ENCODE measurements around the gene ZMAT5. TPM values are rescaled to one million over a fixed set of nuclear protein-coding genes. Genes with fewer than 3 reads are reported as not detected.
A peak's percentile ranks its signal among the peaks of the same experiment; 100 is the strongest.
"Not testable (repeated sequence)": the region's sequence is repeated elsewhere in the genome, so short reads cannot be mapped to it uniquely, and the experiment has no call there.

Gene ZMAT5
- total and polyA plus RNA-seq, 4 donors: 13.2 to 33.8 (median 32.5) TPM

- 67% methylated on average over 4 of the region's 7 CpGs for whole genome bisulfite sequencing (ENCODE audit: insufficient coverage)
- Histone ChIP-seq H3K27ac (ENCODE audit: low read depth, low read length) (no peak overlapping the region), H3K4me3 (ENCODE audit: low read depth, low read length) (no peak overlapping the region), H3K9me3 (ENCODE audit: control insufficient read depth, insufficient read depth, low read length) (no peaks in the 10 kb centered on the region), H3K36me3 (ENCODE audit: control insufficient read depth, insufficient read depth, low read length) (peaks cover 12% of the 10 kb centered on the region), H3K4me1 (ENCODE audit: control insufficient read depth, insufficient read depth, low read length) (peaks cover 7% of the 10 kb centered on the region), H3K27me3 (ENCODE audit: control insufficient read depth, insufficient read depth, low read length) (no peaks in the 10 kb centered on the region)
- DNase-seq (ENCODE audit: low read depth in 4 of 6, low spot score in 6 of 6): no peak
Observed at GRCh38 chr22:29758068-29758622, 8.7 kb downstream of the ZMAT5 start.

DNA sequence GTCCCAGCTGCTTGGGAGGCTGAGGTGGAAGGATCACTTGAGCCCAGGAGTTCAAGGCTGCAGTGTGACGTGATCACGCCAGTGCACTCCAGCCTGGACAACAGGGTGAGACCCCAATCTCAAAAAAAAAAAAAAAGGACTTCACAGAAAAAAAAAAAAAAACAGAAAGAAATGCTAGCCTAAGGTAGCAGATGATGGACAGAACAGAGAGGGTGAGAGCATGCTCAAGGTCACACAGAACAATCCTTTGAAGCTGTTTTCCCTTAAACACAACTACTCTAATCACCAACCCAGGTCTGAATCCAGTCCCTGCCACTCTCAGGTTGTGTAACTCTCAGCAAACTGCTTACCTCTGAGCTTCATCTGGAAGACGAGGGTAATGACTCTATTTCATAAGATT, 9.7 kb downstream of the ZMAT5 start:
- 100% methylated on average over 1 of the region's 3 CpGs for WGBS (ENCODE audit: insufficient coverage)
- DNase-seq (ENCODE audit: low read depth in 4 of 6, low spot score in 6 of 6): no peak
- peaks cover 7% of the 10 kb centered on the region for H3K4me1 ChIP-seq (ENCODE audit: control insufficient read depth, insufficient read depth, low read length)
- no peaks in the 10 kb centered on the region for H3K9me3 ChIP-seq (ENCODE audit: control insufficient read depth, insufficient read depth, low read length)
- H3K4me3 ChIP-seq (ENCODE audit: low read depth, low read length): no peak overlapping the region
- no peak overlapping the region for H3K27ac ChIP-seq (ENCODE audit: low read depth, low read length)
- H3K27me3 ChIP-seq (ENCODE audit: control insufficient read depth, insufficient read depth, low read length): no peaks in the 10 kb centered on the region
- H3K36me3 ChIP-seq (ENCODE audit: control insufficient read depth, insufficient read depth, low read length): peaks cover 21% of the 10 kb centered on the region

GRCh38 chr22:29756341-29756740, 10.5 kb downstream of the ZMAT5 start:
- no peak overlapping the region for H3K27ac ChIP-seq (ENCODE audit: low read depth, low read length)
- no peak for DNase-seq (ENCODE audit: low read depth in 4 of 6, low spot score in 6 of 6)
- 89% methylated on average over 7 of the region's 7 CpGs for WGBS (ENCODE audit: insufficient coverage)

GRCh38 chr22:29755889-29756288, 10.9 kb downstream of the ZMAT5 start:
- H3K27me3 ChIP-seq (ENCODE audit: control insufficient read depth, insufficient read depth, low read length): no peaks in the 10 kb centered on the region
- no peak overlapping the region for H3K4me3 ChIP-seq (ENCODE audit: low read depth, low read length)
- H3K27ac ChIP-seq (ENCODE audit: low read depth, low read length): no peak overlapping the region
- no peaks in the 10 kb centered on the region for H3K9me3 ChIP-seq (ENCODE audit: control insufficient read depth, insufficient read depth, low read length)
- H3K36me3 ChIP-seq (ENCODE audit: control insufficient read depth, insufficient read depth, low read length): peaks cover 24% of the 10 kb centered on the region
- no peak for DNase-seq (ENCODE audit: low read depth in 4 of 6, low spot score in 6 of 6)
- H3K4me1 ChIP-seq (ENCODE audit: control insufficient read depth, insufficient read depth, low read length): peaks cover 7% of the 10 kb centered on the region
- 82% methylated on average over 8 of the region's 9 CpGs for WGBS (ENCODE audit: insufficient coverage)

More at GRCh38 chr22:29756341-29756740, 10.5 kb downstream of the ZMAT5 start:
- Histone ChIP-seq H3K9me3 (ENCODE audit: control insufficient read depth, insufficient read depth, low read length) (no peaks in the 10 kb centered on the region), H3K4me1 (ENCODE audit: control insufficient read depth, insufficient read depth, low read length) (peaks cover 7% of the 10 kb centered on the region), H3K27me3 (ENCODE audit: control insufficient read depth, insufficient read depth, low read length) (no peaks in the 10 kb centered on the region), H3K4me3 (ENCODE audit: low read depth, low read length) (no peak overlapping the region), H3K36me3 (ENCODE audit: control insufficient read depth, insufficient read depth, low read length) (peaks cover 24% of the 10 kb centered on the region)

- WGBS (ENCODE audit: insufficient coverage): 91% methylated on average over 9 of the region's 11 CpGs
- not testable (repeated sequence) for DNase-seq (ENCODE audit: low read depth in 4 of 6, low spot score in 6 of 6); H3K27ac ChIP-seq (ENCODE audit: low read depth, low read length)
Observed at GRCh38 chr22:29754658-29755395, 12.0 kb downstream of the ZMAT5 start.

DNA sequence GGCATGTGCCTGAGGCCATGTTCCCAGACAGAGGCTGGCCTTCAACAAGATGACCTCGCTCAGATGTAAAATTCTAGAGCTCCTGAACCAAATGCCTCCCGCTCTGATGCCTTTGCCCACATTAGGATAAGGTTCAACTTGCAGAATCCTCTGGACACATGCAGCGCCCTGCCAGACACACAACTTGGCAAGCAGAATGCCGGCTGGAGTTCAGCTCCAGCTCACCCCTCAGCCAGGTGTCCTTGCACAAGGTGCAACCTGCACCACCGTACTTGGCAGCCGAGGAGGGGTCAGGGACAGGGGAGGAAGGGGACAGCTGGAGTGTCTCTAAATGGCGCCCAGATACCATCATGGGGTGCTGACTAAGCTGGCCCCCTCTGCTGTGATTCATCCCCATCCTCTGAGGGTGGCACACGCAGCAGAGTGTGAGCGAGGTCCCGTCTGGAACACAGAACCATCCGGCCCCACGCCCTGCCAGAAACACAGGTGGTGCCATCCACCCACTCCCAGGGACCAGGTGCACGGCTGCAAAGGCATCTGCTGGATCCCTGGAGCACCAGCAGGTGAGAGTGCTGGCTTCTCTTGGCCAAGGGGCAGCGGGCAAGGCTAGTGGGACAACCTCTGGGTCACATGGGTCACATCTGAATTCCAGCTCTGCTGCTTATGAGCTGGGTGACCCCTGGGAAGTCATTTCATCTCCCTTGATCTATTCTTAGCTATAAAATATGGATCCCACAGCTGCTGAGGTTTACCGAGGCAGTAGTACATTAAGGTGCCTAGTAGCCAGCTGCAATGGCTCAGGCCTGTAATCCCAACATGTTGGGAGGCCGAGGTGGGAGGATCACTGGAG, 12.8 kb downstream of the ZMAT5 start:
- Histone ChIP-seq H3K4me1 (ENCODE audit: control insufficient read depth, insufficient read depth, low read length) (peaks cover 10% of the 10 kb centered on the region), H3K27me3 (ENCODE audit: control insufficient read depth, insufficient read depth, low read length) (no peaks in the 10 kb centered on the region), H3K4me3 (ENCODE audit: low read depth, low read length) (no peak overlapping the region), H3K36me3 (ENCODE audit: control insufficient read depth, insufficient read depth, low read length) (peaks cover 32% of the 10 kb centered on the region), H3K27ac (ENCODE audit: low read depth, low read length) (no peak overlapping the region), H3K9me3 (ENCODE audit: control insufficient read depth, insufficient read depth, low read length) (no peaks in the 10 kb centered on the region)
- 80% methylated on average over 16 of the region's 16 CpGs for WGBS (ENCODE audit: insufficient coverage)
- DNase-seq (ENCODE audit: low read depth in 4 of 6, low spot score in 6 of 6): no peak

More at GRCh38 chr22:29754658-29755395, 12.0 kb downstream of the ZMAT5 start:
- not testable (repeated sequence) for H3K27me3 ChIP-seq (ENCODE audit: control insufficient read depth, insufficient read depth, low read length); H3K9me3 ChIP-seq (ENCODE audit: control insufficient read depth, insufficient read depth, low read length); H3K4me3 ChIP-seq (ENCODE audit: low read depth, low read length)
- peaks cover 10% of the 10 kb centered on the region for H3K4me1 ChIP-seq (ENCODE audit: control insufficient read depth, insufficient read depth, low read length)
- peaks cover 29% of the 10 kb centered on the region for H3K36me3 ChIP-seq (ENCODE audit: control insufficient read depth, insufficient read depth, low read length)

DNA sequence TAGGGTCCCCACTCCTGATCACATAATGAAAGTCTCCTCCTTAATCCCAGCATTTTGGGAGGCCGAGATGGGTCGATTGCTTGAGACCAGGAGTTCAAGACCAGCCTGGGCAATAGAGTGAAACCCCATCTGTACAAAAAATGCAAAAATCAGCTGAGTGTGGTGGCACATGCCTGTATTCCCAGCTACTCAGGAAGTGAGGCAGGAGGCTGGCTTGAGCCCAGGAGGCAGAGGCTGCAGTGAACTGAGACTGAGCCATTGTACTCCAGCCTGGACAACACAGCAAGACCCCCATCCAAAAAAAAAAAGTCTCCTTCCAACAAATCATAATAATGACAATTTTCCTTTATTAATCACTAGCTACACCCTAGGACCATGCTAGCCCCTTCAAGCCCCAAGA, 15.1 kb downstream of the ZMAT5 start:
- H3K27ac ChIP-seq (ENCODE audit: low read depth, low read length): no peak overlapping the region
- H3K4me3 ChIP-seq (ENCODE audit: low read depth, low read length): no peak overlapping the region
- no peaks in the 10 kb centered on the region for H3K9me3 ChIP-seq (ENCODE audit: control insufficient read depth, insufficient read depth, low read length)

DNA sequence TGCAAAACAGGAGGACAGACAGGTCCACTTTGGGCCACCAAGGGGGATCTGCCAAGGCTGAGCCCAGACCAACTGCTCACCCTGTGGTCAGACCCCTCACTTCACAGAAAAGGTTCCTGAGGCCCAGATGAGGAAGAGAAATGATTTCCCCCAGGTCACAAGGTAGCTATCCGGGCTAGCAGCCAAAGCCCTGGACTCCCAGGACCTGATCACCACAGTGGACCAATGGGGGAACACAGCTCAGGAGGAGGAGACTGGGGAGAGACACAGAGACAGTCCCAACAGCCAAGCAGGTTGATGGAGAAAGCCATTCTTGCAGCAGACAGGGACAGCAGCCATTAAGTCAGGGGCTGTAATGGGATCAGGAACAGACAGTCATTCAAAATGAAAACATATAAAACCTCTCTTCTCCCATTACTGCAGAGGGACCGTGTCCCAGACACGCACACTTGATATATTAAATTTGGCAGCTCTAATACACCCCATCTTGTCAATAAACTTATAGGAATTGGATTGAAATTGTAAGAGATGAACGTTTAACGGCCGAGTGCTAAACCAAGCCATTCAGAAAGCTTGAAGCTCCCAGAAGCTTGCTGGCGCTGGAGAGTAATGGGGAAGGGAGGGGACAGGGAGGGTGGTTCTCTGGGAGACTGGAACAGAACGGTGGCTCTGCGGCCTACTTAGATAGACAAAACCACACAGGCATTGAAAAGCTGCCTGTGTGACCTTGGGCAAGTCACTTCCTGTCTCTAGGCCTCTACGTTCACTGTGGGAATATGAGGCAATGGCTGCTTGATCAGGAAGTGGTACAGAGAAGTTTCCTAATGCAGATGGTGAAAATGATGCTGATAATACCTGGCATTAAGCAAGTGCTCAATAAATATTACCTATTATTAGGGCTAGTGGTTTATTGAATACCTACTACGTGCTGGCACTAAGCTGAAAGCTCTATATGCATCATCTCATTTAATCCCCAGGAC, 16.0 kb downstream of the ZMAT5 start:
- Histone ChIP-seq H3K9me3 (ENCODE audit: control insufficient read depth, insufficient read depth, low read length) (no peaks in the 10 kb centered on the region), H3K27ac (ENCODE audit: low read depth, low read length) (no peak overlapping the region), H3K36me3 (ENCODE audit: control insufficient read depth, insufficient read depth, low read length) (peaks cover 63% of the 10 kb centered on the region), H3K27me3 (ENCODE audit: control insufficient read depth, insufficient read depth, low read length) (no peaks in the 10 kb centered on the region), H3K4me1 (ENCODE audit: control insufficient read depth, insufficient read depth, low read length) (peaks cover 3% of the 10 kb centered on the region), H3K4me3 (ENCODE audit: low read depth, low read length) (no peak overlapping the region)
- WGBS (ENCODE audit: insufficient coverage): 92% methylated on average over 2 of the region's 11 CpGs
- peak in 1 of 6 donors; percentile 30 for DNase-seq (ENCODE audit: low read depth in 4 of 6, low spot score in 6 of 6)

More for the DNA sequence above, 15.1 kb downstream of the ZMAT5 start:
- peaks cover 55% of the 10 kb centered on the region for H3K36me3 ChIP-seq (ENCODE audit: control insufficient read depth, insufficient read depth, low read length)
- H3K27me3 ChIP-seq (ENCODE audit: control insufficient read depth, insufficient read depth, low read length): no peaks in the 10 kb centered on the region
- DNase-seq (ENCODE audit: low read depth in 4 of 6, low spot score in 6 of 6): no peak
- WGBS (ENCODE audit: insufficient coverage): 100% methylated on average over 1 of the region's 2 CpGs
- H3K4me1 ChIP-seq (ENCODE audit: control insufficient read depth, insufficient read depth, low read length): peaks cover 3% of the 10 kb centered on the region

DNA sequence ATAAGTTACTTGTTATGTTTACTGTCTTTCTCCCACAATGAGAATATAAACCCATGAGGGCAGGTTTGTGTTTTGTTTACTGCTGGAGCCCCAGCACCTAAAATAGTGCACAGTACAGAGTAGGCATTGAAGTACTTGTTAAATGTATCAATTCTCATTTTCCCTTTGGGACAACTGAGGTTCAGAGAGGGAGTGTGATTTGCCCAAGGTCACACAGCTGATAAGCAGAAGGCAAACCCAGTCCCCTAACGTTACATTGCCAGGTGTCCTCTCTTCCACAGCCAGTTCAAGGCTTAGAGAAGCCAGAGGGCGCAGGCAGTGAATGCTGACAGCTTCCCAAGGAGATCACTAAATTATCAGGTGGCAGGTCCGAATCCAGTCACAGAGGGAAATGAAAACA, 16.8 kb downstream of the ZMAT5 start:
- H3K36me3 ChIP-seq (ENCODE audit: control insufficient read depth, insufficient read depth, low read length): peaks cover 71% of the 10 kb centered on the region
- H3K4me1 ChIP-seq (ENCODE audit: control insufficient read depth, insufficient read depth, low read length): peaks cover 3% of the 10 kb centered on the region
- no peak for DNase-seq (ENCODE audit: low read depth in 4 of 6, low spot score in 6 of 6)
- no peaks in the 10 kb centered on the region for H3K9me3 ChIP-seq (ENCODE audit: control insufficient read depth, insufficient read depth, low read length)
- no peak overlapping the region for H3K4me3 ChIP-seq (ENCODE audit: low read depth, low read length)
- no peaks in the 10 kb centered on the region for H3K27me3 ChIP-seq (ENCODE audit: control insufficient read depth, insufficient read depth, low read length)
- H3K27ac ChIP-seq (ENCODE audit: low read depth, low read length): no peak overlapping the region
- WGBS (ENCODE audit: insufficient coverage): 87% methylated on average over 3 of the region's 3 CpGs
